PC-9 (cell line): ENCODE results near the gene RPAP3. TPM values are rescaled to one million over a fixed set of nuclear protein-coding genes. Genes with fewer than 3 reads are reported as not detected.

Source experiments
- BruUV-seq: library from RNA; stranded (reverse); fragments of 400-500 nt; replicated peaks from 2 replicates; lab custom pipeline; 2021; lab: Mats Ljungman, UMichigan
- CTCF ChIA-PET: fragments of 300-600 bp; sonication (Branson Sonifier 250); formaldehyde crosslinking; loops from one replicate; lab custom pipeline; 2022; ENCODE audit warnings: antibody characterized with exemption; lab: Charles Lee
- POLR2A ChIA-PET: fragments of 300-600 bp; sonication (Branson Sonifier 250); formaldehyde crosslinking; loops from one replicate; lab custom pipeline; 2022; ENCODE audit warnings: antibody characterized with exemption; ENCODE audit not compliant: unreplicated experiment; lab: Charles Lee
- DNase-seq, 2 experiments: peaks; one replicate each; pipeline versions ENCODE4 v3.0.0 to v3.0.0-alpha.2; 2015 to 2022; ENCODE audit warnings: mixed read lengths in 1 of 2
- H2AFZ ChIP-seq: fragments of 200-600 bp; sonication (generic); 2 replicates; pipeline ENCODE4 v1.8.1; 2017; ENCODE audit warnings: antibody characterized with exemption
- H3F3A ChIP-seq: fragments of 200-600 bp; sonication (generic); 2 replicates; pipeline ENCODE4 v1.8.1; 2017; ENCODE audit warnings: antibody characterized with exemption, mild to moderate bottlenecking, low read depth; ENCODE audit not compliant: insufficient read depth
- H3K27ac ChIP-seq: fragments of 200-600 bp; sonication (generic); 2 replicates; pipeline ENCODE4 v1.6.1; 2016; ENCODE audit warnings: mixed run types
- H3K27me3 ChIP-seq: fragments of 200-600 bp; sonication (generic); 2 replicates; pipeline ENCODE4 v1.6.1; 2016; ENCODE audit warnings: low read depth, mixed run types; ENCODE audit not compliant: insufficient read depth
- H3K36me3 ChIP-seq: fragments of 200-600 bp; sonication (generic); 2 replicates; pipeline ENCODE4 v1.6.1; 2016; ENCODE audit warnings: low read depth, mixed run types
- H3K4me1 ChIP-seq: fragments of 200-600 bp; sonication (generic); replicated peaks from 2 replicates; pipeline ENCODE4 v1.6.1; 2016; ENCODE audit warnings: mixed run types; ENCODE audit not compliant: insufficient read depth
- H3K4me2 ChIP-seq: fragments of 200-600 bp; sonication (generic); 2 replicates; pipeline ENCODE4 v1.6.1; 2017; ENCODE audit warnings: mixed run types
- H3K4me3 ChIP-seq: fragments of 200-600 bp; sonication (generic); 2 replicates; pipeline ENCODE4 v1.6.1; 2016; ENCODE audit warnings: mixed run types
- H3K79me2 ChIP-seq: fragments of 200-600 bp; sonication (generic); 2 replicates; pipeline ENCODE4 v1.6.1; 2017; ENCODE audit warnings: low read depth, mixed run types
- H3K9me2 ChIP-seq: fragments of 200-600 bp; sonication (generic); 2 replicates; pipeline ENCODE4 v1.8.1; 2017; ENCODE audit warnings: mild to moderate bottlenecking; ENCODE audit not compliant: insufficient read depth
- H3K9me3 ChIP-seq: fragments of 200-600 bp; sonication (generic); 2 replicates; pipeline ENCODE4 v1.8.1; 2016; ENCODE audit warnings: low read depth; ENCODE audit not compliant: insufficient read depth
- H4K20me1 ChIP-seq: fragments of 200-600 bp; sonication (generic); 2 replicates; pipeline ENCODE4 v1.8.1; 2017; ENCODE audit not compliant: insufficient read depth
- CTCF ChIP-seq: fragments of 200-600 bp; sonication (generic); conservative IDR thresholded peaks from 2 replicates; pipeline ENCODE4 v1.6.1; 2017; ENCODE audit warnings: mixed run types, antibody characterized with exemption, mild to moderate bottlenecking, moderate library complexity
- EZH2 ChIP-seq: fragments of 200-600 bp; sonication (generic); IDR thresholded peaks from 2 replicates; pipeline ENCODE4 v1.8.0; 2017; ENCODE audit warnings: antibody characterized with exemption, low read depth
- intact Hi-C: fragments of 100-400 bp; cut with micrococcal nuclease; formaldehyde crosslinking; loops from one replicate; pipeline ENCODE4 v1.10.0; 2022; ENCODE audit not compliant: unreplicated experiment
- total RNA-seq: library from RNA; stranded (reverse); gene quantifications from 2 replicates; pipeline ENCODE4 v1.2.3, GENCODE V29; 2021

Gene RPAP3
- total RNA-seq, 1 experiment from 2014 or later: 37.0 TPM

DNA sequence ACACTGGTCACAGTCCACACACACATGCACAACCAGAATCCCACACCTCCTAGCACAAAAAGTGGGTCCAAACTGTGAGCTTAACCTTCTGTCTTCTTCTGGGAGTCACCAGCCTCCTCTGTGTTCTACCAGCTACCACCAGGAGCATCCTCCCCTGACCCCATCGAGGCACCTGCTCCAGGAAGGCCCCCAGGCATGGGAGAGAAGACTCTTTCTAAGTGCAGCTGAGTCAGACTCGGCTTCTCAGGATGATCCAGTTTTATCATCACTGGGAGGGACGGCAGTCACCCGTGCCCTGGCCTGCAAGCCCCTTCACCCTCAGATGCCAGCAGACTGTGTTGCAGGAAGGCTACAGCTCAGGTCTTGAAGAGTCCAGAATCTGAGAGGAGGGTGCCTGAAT lies 27.3 kb upstream of the RPAP3 start:
- TF ChIP-seq CTCF (no peak), EZH2 (no peak)
- Histone ChIP-seq H2AFZ (no peak overlapping the region), H3K9me3 (no peaks in the 10 kb centered on the region), H3K27me3 (no peaks in the 10 kb centered on the region), H3K4me3 (no peak overlapping the region), H3K79me2 (no peaks in the 10 kb centered on the region), H3K27ac (no peak overlapping the region), H3K4me1 (no peaks in the 10 kb centered on the region), H3K4me2 (no peak overlapping the region), H3F3A (0 out of 2 replicates have a peak, but pooled peaks cover 6% of the 10 kb centered on the region), H3K36me3 (no peaks in the 10 kb centered on the region), H4K20me1 (no peaks in the 10 kb centered on the region), H3K9me2 (no peaks in the 10 kb centered on the region)
- CTCF ChIA-PET: interaction anchor here (0.7 to 1.1 kb wide), 3 partner anchors 9 to 103 kb away, joined by 3 to 4 read pairs (median 4); no protein-coding TSS in a partner anchor
- no TSS peak for BruUV-seq
- POLR2A ChIA-PET: no interaction called here
- no peak for DNase-seq
- intact Hi-C loops: no loop called here

DNA sequence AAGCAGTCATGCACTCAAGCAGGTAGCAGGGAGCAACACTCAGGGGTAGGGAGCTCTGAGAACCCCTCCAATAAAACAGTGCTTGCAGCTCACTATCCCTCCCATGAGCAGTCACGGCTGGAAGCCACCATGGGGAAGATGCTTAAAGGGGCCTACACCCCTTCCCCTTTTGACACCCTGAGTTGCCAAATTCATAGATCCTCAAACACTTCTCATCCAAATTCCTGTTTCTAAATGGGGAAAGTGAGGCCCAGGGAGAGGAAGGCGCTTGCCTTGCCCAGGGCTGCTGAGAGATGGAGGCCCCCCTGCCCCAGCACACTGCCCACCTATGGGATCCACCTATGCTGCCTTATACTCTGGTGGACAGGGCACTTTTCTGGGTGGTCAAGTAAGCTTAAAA lies 26.7 kb upstream of the RPAP3 start:
- H3F3A ChIP-seq: 0 out of 2 replicates have a peak, but pooled peaks cover 6% of the 10 kb centered on the region
- TF ChIP-seq EZH2: no peak
- TF ChIP-seq CTCF: no peak
- intact Hi-C loops: no loop called here
- no peak overlapping the region for H2AFZ ChIP-seq
- no peak overlapping the region for H3K27ac ChIP-seq
- H3K4me3 ChIP-seq: no peak overlapping the region
- no peaks in the 10 kb centered on the region for H4K20me1 ChIP-seq
- H3K36me3 ChIP-seq: no peaks in the 10 kb centered on the region
- no peaks in the 10 kb centered on the region for H3K4me1 ChIP-seq
- H3K9me2 ChIP-seq: no peaks in the 10 kb centered on the region
- ChIA-PET POLR2A (no interaction called here), CTCF (interaction anchor here (0.7 to 1.1 kb wide), 2 partner anchors 10 to 104 kb away, joined by 3 to 4 read pairs; no protein-coding TSS in a partner anchor)
- no peak for DNase-seq
- no peaks in the 10 kb centered on the region for H3K27me3 ChIP-seq
- no TSS peak for BruUV-seq
- no peaks in the 10 kb centered on the region for H3K9me3 ChIP-seq
- no peak overlapping the region for H3K4me2 ChIP-seq
- no peaks in the 10 kb centered on the region for H3K79me2 ChIP-seq

GRCh38 chr12:47731723-47732122 lies 25.9 kb upstream of the RPAP3 start:
- Histone ChIP-seq H3K4me1 (no peaks in the 10 kb centered on the region), H2AFZ (no peak overlapping the region), H4K20me1 (no peaks in the 10 kb centered on the region), H3K27me3 (no peaks in the 10 kb centered on the region), H3K79me2 (no peaks in the 10 kb centered on the region), H3K27ac (no peak overlapping the region), H3K4me2 (no peak overlapping the region), H3K36me3 (no peaks in the 10 kb centered on the region), H3K9me3 (no peaks in the 10 kb centered on the region), H3F3A (0 out of 2 replicates have a peak, but pooled peaks cover 6% of the 10 kb centered on the region), H3K9me2 (no peaks in the 10 kb centered on the region), H3K4me3 (no peak overlapping the region)
- no TSS peak for BruUV-seq
- intact Hi-C loops: no loop called here
- POLR2A ChIA-PET: no interaction called here
- TF ChIP-seq CTCF (no peak), EZH2 (no peak)
- CTCF ChIA-PET: interaction anchor here (0.7 to 1.1 kb wide), 2 partner anchors 11 to 1327 kb away, joined by 3 to 4 read pairs; no protein-coding TSS in a partner anchor
- DNase-seq: no peak
